ENCODE measurements around the gene TNIP2.
"Not testable (repeated sequence)": the region's sequence is repeated elsewhere in the genome, so short reads cannot be mapped to it uniquely, and the experiment has no call there.

TNIP2 gene

GRCh38 chr4:2794486-2795299 is 38.6 kb upstream of the TNIP2 start:
- DNase-seq (ENCODE audit: low read depth in 2 of 3, low spot score in 2 of 3), result no peak

GRCh38 chr4:2793586-2794485 is 37.7 kb upstream of the TNIP2 start:
- DNase-seq (ENCODE audit: low read depth in 2 of 3, low spot score in 2 of 3), result no peak

- DNase-seq (ENCODE audit: low read depth in 2 of 3, low spot score in 2 of 3), result peak in 1 of 3 experiments; percentile 53
These were observed 36.8 kb upstream of the TNIP2 start, which contains the start of gene SH3BP2 for GRCh38 chr4:2792711-2793585. Gene SH3BP2, plus strand, starts transcription at chr4:2793085. Its CDS starts 27,533 bp downstream, at chr4:2820618.

- DNase-seq (ENCODE audit: low read depth in 2 of 3, low spot score in 2 of 3), result no peak
These were observed 36.2 kb upstream of the TNIP2 start for GRCh38 chr4:2792396-2792710.

- no peak for DNase-seq (ENCODE audit: low read depth in 2 of 3, low spot score in 2 of 3)
These were observed 35.6 kb upstream of the TNIP2 start for GRCh38 chr4:2791518-2792395.

GRCh38 chr4:2790583-2791517 is 34.7 kb upstream of the TNIP2 start:
- no peak for DNase-seq (ENCODE audit: low read depth in 2 of 3, low spot score in 2 of 3)

GRCh38 chr4:2789793-2790582 is 33.9 kb upstream of the TNIP2 start:
- DNase-seq (ENCODE audit: low read depth in 2 of 3, low spot score in 2 of 3), result no peak

GRCh38 chr4:2789351-2789750 is 33.2 kb upstream of the TNIP2 start:
- DNase-seq (ENCODE audit: low read depth in 2 of 3, low spot score in 2 of 3), result no peak

- DNase-seq (ENCODE audit: low read depth in 2 of 3, low spot score in 2 of 3), result no peak
These were observed 32.5 kb upstream of the TNIP2 start for GRCh38 chr4:2788532-2789103.

- DNase-seq (ENCODE audit: low read depth in 2 of 3, low spot score in 2 of 3), result no peak
These were observed 32.0 kb upstream of the TNIP2 start for GRCh38 chr4:2788101-2788500.

- peak in 1 of 3 experiments; percentile 49 for DNase-seq (ENCODE audit: low read depth in 2 of 3, low spot score in 2 of 3)
These were observed 31.3 kb upstream of the TNIP2 start for GRCh38 chr4:2787230-2788100.

- no peak for DNase-seq (ENCODE audit: low read depth in 2 of 3, low spot score in 2 of 3)
These were observed 30.7 kb upstream of the TNIP2 start for GRCh38 chr4:2786794-2787229.

- peak in 1 of 3 experiments; percentile 55 for DNase-seq (ENCODE audit: low read depth in 2 of 3, low spot score in 2 of 3)
These were observed 30.1 kb upstream of the TNIP2 start for GRCh38 chr4:2786152-2786671.

GRCh38 chr4:2785613-2786012 is 29.5 kb upstream of the TNIP2 start:
- DNase-seq (ENCODE audit: low read depth in 2 of 3, low spot score in 2 of 3), result no peak

GRCh38 chr4:2783790-2784189 is 27.7 kb upstream of the TNIP2 start:
- DNase-seq (ENCODE audit: low read depth in 2 of 3, low spot score in 2 of 3), result no peak

GRCh38 chr4:2781911-2782310 is 25.8 kb upstream of the TNIP2 start:
- no peak for DNase-seq (ENCODE audit: low read depth in 2 of 3, low spot score in 2 of 3)

- DNase-seq (ENCODE audit: low read depth in 2 of 3, low spot score in 2 of 3), result not testable (repeated sequence)
These were observed 24.5 kb upstream of the TNIP2 start for GRCh38 chr4:2780643-2781042.

Data from activated CD8-positive, alpha-beta memory T cell treated with anti-CD3 and anti-CD28 coated beads for 48 hours (primary cell).